ENCODE results near the gene HTR1E. TPM values are rescaled to one million over a fixed set of nuclear protein-coding genes. Genes with fewer than 3 reads are reported as not detected.
"Not testable (repeated sequence)": the region's sequence is repeated elsewhere in the genome, so short reads cannot be mapped to it uniquely, and the experiment has no call there.

Gene HTR1E
- total RNA-seq, 3 donors from 2014 or later: not detected

GRCh38 chr6:86959656-86960055 is 22.3 kb downstream of the HTR1E start:
- ATAC-seq: no peak
- Mint-ChIP-seq H3K4me3 (no peak overlapping the region), H3K36me3 (ENCODE audit: insufficient read depth) (no peaks in the 10 kb centered on the region), H3K4me1 (ENCODE audit: low read depth) (no peaks in the 10 kb centered on the region), H3K27me3 (ENCODE audit: low read depth) (peaks cover 4% of the 10 kb centered on the region), H3K9me3 (no peaks in the 10 kb centered on the region)
- DNase-seq: no peak

GRCh38 chr6:86961455-86962200 is 24.3 kb downstream of the HTR1E start:
- no peak for DNase-seq
- Mint-ChIP-seq H3K27me3 (ENCODE audit: low read depth) (peaks cover 2% of the 10 kb centered on the region), H3K36me3 (ENCODE audit: insufficient read depth) (no peaks in the 10 kb centered on the region), H3K4me3 (no peak overlapping the region), H3K4me1 (ENCODE audit: low read depth) (no peaks in the 10 kb centered on the region), H3K9me3 (no peaks in the 10 kb centered on the region)
- ATAC-seq: no peak

- H3K36me3 Mint-ChIP-seq (ENCODE audit: insufficient read depth): no peaks in the 10 kb centered on the region
- ATAC-seq: no peak
- no peak for DNase-seq
- H3K4me1 Mint-ChIP-seq (ENCODE audit: low read depth): no peaks in the 10 kb centered on the region
- peaks cover 2% of the 10 kb centered on the region for H3K27me3 Mint-ChIP-seq (ENCODE audit: low read depth)
- H3K4me3 Mint-ChIP-seq: no peak overlapping the region
- no peaks in the 10 kb centered on the region for H3K9me3 Mint-ChIP-seq
Observed at GRCh38 chr6:86963352-86963751, 26.0 kb downstream of the HTR1E start.

- Mint-ChIP-seq H3K9me3 (no peaks in the 10 kb centered on the region), H3K27me3 (ENCODE audit: low read depth) (peaks cover 2% of the 10 kb centered on the region), H3K4me3 (no peak overlapping the region), H3K4me1 (ENCODE audit: low read depth) (no peaks in the 10 kb centered on the region), H3K36me3 (ENCODE audit: insufficient read depth) (no peaks in the 10 kb centered on the region)
- ATAC-seq: no peak
- no peak for DNase-seq
Observed at GRCh38 chr6:86964029-86964579, 26.8 kb downstream of the HTR1E start.

GRCh38 chr6:86966271-86966670 is 28.9 kb downstream of the HTR1E start:
- ATAC-seq (no peak), DNase-seq (no peak)
- Mint-ChIP-seq H3K9me3 (no peaks in the 10 kb centered on the region), H3K27me3 (ENCODE audit: low read depth) (peaks cover 5% of the 10 kb centered on the region), H3K4me1 (ENCODE audit: low read depth) (no peaks in the 10 kb centered on the region), H3K4me3 (no peak overlapping the region), H3K36me3 (ENCODE audit: insufficient read depth) (no peaks in the 10 kb centered on the region)

GRCh38 chr6:86969573-86969972 is 32.2 kb downstream of the HTR1E start:
- Mint-ChIP-seq H3K27me3 (ENCODE audit: low read depth) (peaks cover 2% of the 10 kb centered on the region), H3K9me3 (no peaks in the 10 kb centered on the region), H3K4me1 (ENCODE audit: low read depth) (no peaks in the 10 kb centered on the region), H3K36me3 (ENCODE audit: insufficient read depth) (no peaks in the 10 kb centered on the region), H3K4me3 (no peak overlapping the region)
- DNase-seq (no peak), ATAC-seq (no peak)

- DNase-seq: no peak
- no peak overlapping the region for H3K4me3 Mint-ChIP-seq
- H3K36me3 Mint-ChIP-seq (ENCODE audit: insufficient read depth): no peaks in the 10 kb centered on the region
- H3K27me3 Mint-ChIP-seq (ENCODE audit: low read depth): peaks cover 3% of the 10 kb centered on the region
- no peaks in the 10 kb centered on the region for H3K4me1 Mint-ChIP-seq (ENCODE audit: low read depth)
- no peak for ATAC-seq
- H3K9me3 Mint-ChIP-seq: no peaks in the 10 kb centered on the region
Observed at GRCh38 chr6:86973088-86973487, 35.8 kb downstream of the HTR1E start.

- Mint-ChIP-seq H3K36me3 (ENCODE audit: insufficient read depth) (no peaks in the 10 kb centered on the region), H3K27me3 (ENCODE audit: low read depth) (peaks cover 5% of the 10 kb centered on the region), H3K9me3 (no peaks in the 10 kb centered on the region), H3K4me1 (ENCODE audit: low read depth) (no peaks in the 10 kb centered on the region), H3K4me3 (no peak overlapping the region)
- no peak for ATAC-seq
- DNase-seq: no peak
Observed at GRCh38 chr6:86978251-86978650, 40.9 kb downstream of the HTR1E start.

- H3K27me3 Mint-ChIP-seq (ENCODE audit: low read depth): peaks cover 2% of the 10 kb centered on the region
- ATAC-seq (no peak), DNase-seq (no peak)
- peaks cover 15% of the 10 kb centered on the region for H3K9me3 Mint-ChIP-seq
- no peak overlapping the region for H3K4me3 Mint-ChIP-seq
- peaks cover 2% of the 10 kb centered on the region for H3K36me3 Mint-ChIP-seq (ENCODE audit: insufficient read depth)
- H3K4me1 Mint-ChIP-seq (ENCODE audit: low read depth): no peaks in the 10 kb centered on the region
Observed at GRCh38 chr6:87001494-87001893, 64.2 kb downstream of the HTR1E start.

GRCh38 chr6:87002391-87002790 is 65.1 kb downstream of the HTR1E start:
- not testable (repeated sequence) for DNase-seq; H3K36me3 Mint-ChIP-seq (ENCODE audit: insufficient read depth); ATAC-seq; H3K4me3 Mint-ChIP-seq; H3K4me1 Mint-ChIP-seq (ENCODE audit: low read depth); H3K27me3 Mint-ChIP-seq (ENCODE audit: low read depth)
- H3K9me3 Mint-ChIP-seq: peaks cover 18% of the 10 kb centered on the region

GRCh38 chr6:87006541-87006940 is 69.2 kb downstream of the HTR1E start:
- not testable (repeated sequence) for H3K4me3 Mint-ChIP-seq; ATAC-seq; H3K4me1 Mint-ChIP-seq (ENCODE audit: low read depth); H3K36me3 Mint-ChIP-seq (ENCODE audit: insufficient read depth); H3K27me3 Mint-ChIP-seq (ENCODE audit: low read depth); DNase-seq
- H3K9me3 Mint-ChIP-seq: peaks cover 16% of the 10 kb centered on the region

- H3K4me3 Mint-ChIP-seq; DNase-seq; H3K36me3 Mint-ChIP-seq (ENCODE audit: insufficient read depth); H3K27me3 Mint-ChIP-seq (ENCODE audit: low read depth); ATAC-seq; H3K4me1 Mint-ChIP-seq (ENCODE audit: low read depth): not testable (repeated sequence)
- H3K9me3 Mint-ChIP-seq: peaks cover 13% of the 10 kb centered on the region
Observed at GRCh38 chr6:87009581-87009980, 72.3 kb downstream of the HTR1E start.

GRCh38 chr6:87012035-87012434 is 74.7 kb downstream of the HTR1E start:
- H3K9me3 Mint-ChIP-seq: peaks cover 6% of the 10 kb centered on the region
- no peak overlapping the region for H3K4me3 Mint-ChIP-seq
- H3K36me3 Mint-ChIP-seq (ENCODE audit: insufficient read depth): no peaks in the 10 kb centered on the region
- no peaks in the 10 kb centered on the region for H3K4me1 Mint-ChIP-seq (ENCODE audit: low read depth)
- H3K27me3 Mint-ChIP-seq (ENCODE audit: low read depth): no peaks in the 10 kb centered on the region
- ATAC-seq (no peak), DNase-seq (no peak)

- no peaks in the 10 kb centered on the region for H3K36me3 Mint-ChIP-seq (ENCODE audit: insufficient read depth)
- H3K9me3 Mint-ChIP-seq: peaks cover 6% of the 10 kb centered on the region
- ATAC-seq (no peak), DNase-seq (no peak)
- no peak overlapping the region for H3K4me3 Mint-ChIP-seq
- H3K27me3 Mint-ChIP-seq (ENCODE audit: low read depth): no peaks in the 10 kb centered on the region
- H3K4me1 Mint-ChIP-seq (ENCODE audit: low read depth): no peaks in the 10 kb centered on the region
Observed at GRCh38 chr6:87012743-87013142, 75.4 kb downstream of the HTR1E start.

GRCh38 chr6:87016772-87017171 is 79.4 kb downstream of the HTR1E start:
- ATAC-seq: no peak
- DNase-seq: no peak
- no peaks in the 10 kb centered on the region for H3K36me3 Mint-ChIP-seq (ENCODE audit: insufficient read depth)
- no peaks in the 10 kb centered on the region for H3K4me1 Mint-ChIP-seq (ENCODE audit: low read depth)
- peaks cover 11% of the 10 kb centered on the region for H3K27me3 Mint-ChIP-seq (ENCODE audit: low read depth)
- no peak overlapping the region for H3K4me3 Mint-ChIP-seq
- no peaks in the 10 kb centered on the region for H3K9me3 Mint-ChIP-seq
